NCI-H1417 (cell line): Measurements from ENCODE around the gene PAFAH1B2.
"Not testable (repeated sequence)": the region's sequence is repeated elsewhere in the genome, so short reads cannot be mapped to it uniquely, and the experiment has no call there.

Source experiments
- DNase-seq, 3 experiments: peaks; one replicate each; lab custom pipeline; 2025; lab: John Stamatoyannopoulos, UW

PAFAH1B2 gene

DNA sequence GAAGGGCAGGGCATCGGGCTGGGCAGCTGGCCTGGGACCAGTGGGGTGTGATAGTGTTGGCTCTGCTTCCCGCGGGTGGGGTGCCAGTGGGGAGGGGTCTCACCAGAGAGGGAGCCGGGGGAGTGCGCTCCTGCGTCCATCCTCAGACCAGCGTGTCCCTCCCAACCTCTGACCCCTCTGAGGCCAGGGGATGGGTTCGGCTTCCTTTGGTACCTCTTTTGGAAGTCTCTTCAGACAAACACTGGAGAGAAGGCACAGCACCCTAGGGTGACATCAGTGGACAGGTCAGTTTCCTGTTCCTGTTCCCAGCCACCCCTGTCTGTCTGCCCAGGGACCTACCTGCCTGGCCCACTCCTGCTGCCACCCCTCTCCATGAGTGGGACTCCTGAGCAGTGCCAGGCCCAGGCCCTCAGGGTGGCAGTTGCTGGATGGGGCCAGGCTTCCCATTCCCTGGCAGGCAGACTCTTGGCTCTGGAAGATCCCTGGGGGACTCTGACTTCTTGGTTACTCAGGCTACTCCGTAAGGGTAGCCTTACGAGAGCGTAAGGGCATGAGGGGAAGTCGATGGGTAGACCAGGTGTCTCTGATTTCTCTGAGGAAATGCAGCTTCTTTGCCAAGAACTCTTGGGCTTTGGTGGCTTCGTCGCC is 57.7 kb downstream of the PAFAH1B2 start:
- no peak for DNase-seq

DNA sequence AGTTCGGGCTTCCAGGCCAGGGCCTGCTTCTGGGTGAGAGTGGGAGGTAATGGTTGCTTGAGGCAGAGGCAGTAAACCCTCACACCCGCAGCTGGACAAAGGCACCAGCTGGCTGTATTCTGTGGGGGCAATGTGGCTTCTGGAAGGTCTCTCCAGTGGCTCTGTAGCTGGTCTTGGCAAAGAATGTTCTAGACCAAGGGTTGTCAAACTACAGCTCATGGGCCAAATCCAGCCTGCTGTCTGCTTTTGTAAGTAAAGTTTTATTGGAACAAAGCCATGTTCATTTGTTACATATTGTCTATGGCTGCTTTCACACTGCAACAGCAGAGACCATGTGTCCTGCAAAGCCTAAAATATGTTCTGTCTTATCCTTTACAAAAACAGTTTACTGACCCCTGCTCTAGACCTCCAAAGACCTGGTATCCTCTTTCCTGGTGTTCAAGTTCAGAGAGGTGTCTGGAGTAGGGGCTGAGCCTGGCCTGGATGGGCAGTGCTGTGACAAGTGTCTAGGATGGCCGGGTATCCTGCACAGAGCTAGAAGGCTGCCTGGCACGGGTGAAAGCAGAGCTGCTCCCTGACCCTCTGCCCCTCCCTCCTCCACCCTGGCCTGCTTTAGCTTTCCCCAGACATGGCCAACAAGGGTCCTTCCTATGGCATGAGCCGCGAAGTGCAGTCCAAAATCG is 58.4 kb downstream of the PAFAH1B2 start:
- DNase-seq, result no peak

- DNase-seq, result no peak
These were observed 59.0 kb downstream of the PAFAH1B2 start for GRCh38 chr11:117203069-117203407.

DNA sequence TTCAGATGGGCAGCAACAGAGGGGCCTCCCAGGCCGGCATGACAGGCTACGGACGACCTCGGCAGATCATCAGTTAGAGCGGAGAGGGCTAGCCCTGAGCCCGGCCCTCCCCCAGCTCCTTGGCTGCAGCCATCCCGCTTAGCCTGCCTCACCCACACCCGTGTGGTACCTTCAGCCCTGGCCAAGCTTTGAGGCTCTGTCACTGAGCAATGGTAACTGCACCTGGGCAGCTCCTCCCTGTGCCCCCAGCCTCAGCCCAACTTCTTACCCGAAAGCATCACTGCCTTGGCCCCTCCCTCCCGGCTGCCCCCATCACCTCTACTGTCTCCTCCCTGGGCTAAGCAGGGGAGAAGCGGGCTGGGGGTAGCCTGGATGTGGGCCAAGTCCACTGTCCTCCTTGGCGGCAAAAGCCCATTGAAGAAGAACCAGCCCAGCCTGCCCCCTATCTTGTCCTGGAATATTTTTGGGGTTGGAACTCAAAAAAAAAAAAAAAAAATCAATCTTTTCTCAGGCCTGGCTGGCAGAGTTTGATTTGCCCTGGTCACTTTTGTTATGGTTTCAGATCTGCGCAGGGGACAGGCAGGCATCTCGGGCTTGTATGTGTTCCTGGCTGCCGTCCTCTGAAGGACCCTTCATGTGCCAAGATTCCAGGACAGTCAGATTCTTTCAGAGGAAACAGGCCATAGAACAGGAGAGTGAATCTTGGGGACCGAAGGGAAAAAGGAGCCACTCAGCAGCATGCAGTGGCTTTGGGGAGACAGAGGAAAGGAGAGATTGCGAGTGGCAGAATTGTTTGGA is 60.4 kb downstream of the PAFAH1B2 start:
- no peak for DNase-seq

- DNase-seq, result no peak
These were observed 61.2 kb downstream of the PAFAH1B2 start for GRCh38 chr11:117205211-117205818.

- DNase-seq, result not testable (repeated sequence)
These were observed 62.0 kb downstream of the PAFAH1B2 start for GRCh38 chr11:117206111-117206510.

DNA sequence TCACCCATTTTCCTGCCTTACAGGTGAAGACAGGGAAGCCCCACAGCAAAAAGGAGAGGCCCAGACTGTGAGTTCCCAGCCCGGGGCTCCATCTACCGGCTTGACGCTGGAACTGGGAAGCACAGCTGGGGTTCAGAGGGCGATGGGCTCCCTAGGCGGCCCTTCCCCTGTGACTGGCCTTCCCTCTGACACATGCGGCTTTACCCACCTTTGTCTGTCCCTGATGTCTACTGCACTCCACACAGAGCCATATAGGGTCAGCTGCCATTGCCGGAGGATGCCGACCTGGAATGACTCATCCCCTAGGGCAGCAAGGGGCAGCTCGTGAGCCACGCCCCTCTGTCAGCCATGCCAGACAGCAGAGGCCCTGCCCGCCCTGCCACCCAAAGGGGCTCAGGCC is 62.8 kb downstream of the PAFAH1B2 start:
- DNase-seq, result not testable (repeated sequence)

DNA sequence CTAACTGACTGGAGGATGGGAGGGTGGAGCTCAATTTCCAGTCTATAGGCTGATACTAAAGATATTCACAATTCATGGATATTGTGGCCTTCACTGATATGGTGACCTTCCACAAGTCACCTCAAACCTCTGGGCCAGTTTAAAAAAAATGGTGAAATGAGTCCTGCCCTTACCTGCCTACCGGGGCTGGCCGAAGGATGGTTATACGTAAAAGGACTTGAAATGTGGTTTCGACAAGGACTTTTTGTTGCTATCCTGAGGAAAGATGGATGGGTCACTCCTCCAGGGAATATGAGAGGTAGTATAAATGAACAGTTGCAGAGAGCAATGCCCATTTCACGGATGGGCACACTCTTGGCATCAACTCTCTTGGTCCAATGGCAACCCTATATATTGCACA is 63.4 kb downstream of the PAFAH1B2 start:
- DNase-seq, result not testable (repeated sequence)

- not testable (repeated sequence) for DNase-seq
These were observed 64.6 kb downstream of the PAFAH1B2 start for GRCh38 chr11:117208710-117209109.

GRCh38 chr11:117209351-117210125 is 65.5 kb downstream of the PAFAH1B2 start:
- not testable (repeated sequence) for DNase-seq

DNA sequence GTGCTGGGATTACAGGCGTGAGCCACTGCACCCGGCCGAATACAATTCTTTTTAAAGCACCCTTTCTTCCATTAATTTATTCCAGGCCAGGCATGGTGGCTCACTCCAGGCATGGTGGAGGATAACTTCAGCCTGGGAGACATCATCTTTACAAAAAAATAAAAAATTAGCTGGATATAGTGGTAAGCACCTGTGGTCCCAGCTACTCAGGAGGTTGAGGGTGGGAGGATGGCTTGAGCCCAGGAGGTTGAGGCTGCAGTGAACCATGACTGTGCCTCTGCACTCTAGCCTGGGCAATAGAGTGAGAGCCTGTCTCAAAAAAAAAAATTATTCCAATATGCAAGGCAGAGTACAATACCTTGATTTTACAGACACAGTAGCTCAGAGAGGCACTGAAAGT is 66.5 kb downstream of the PAFAH1B2 start:
- DNase-seq, result no peak

DNA sequence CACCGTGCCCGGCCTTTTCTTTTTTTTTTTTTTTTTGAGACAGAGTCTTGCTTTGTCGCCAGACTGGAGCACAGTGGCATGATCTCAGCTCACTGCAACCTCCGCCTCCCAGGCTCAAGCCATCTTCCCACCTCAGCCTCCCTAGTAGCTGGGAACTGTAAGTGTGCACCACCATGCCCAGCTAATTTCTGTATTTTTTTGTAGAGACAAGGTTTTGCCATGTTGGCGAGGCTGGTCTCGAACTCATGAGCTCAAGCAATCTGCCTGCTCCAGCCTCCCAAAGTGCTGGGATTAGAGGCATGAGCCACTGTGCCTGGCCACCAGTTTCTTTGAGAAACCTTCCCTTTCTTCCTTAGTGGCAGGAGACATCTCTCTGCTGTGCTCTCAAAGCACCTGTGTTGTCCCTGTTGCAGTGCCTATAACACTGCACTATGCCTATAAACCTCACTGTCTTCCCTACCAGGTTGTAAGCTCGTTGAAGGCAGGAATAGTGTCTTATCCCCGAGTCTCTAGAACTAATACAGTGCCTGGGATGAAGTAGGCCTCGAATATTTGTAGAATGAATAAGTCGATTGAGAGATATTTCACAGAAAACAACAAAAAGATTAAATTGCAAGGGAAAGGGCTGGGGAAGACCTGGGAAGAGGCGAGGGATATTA is 68.7 kb downstream of the PAFAH1B2 start:
- DNase-seq, result no peak

DNA sequence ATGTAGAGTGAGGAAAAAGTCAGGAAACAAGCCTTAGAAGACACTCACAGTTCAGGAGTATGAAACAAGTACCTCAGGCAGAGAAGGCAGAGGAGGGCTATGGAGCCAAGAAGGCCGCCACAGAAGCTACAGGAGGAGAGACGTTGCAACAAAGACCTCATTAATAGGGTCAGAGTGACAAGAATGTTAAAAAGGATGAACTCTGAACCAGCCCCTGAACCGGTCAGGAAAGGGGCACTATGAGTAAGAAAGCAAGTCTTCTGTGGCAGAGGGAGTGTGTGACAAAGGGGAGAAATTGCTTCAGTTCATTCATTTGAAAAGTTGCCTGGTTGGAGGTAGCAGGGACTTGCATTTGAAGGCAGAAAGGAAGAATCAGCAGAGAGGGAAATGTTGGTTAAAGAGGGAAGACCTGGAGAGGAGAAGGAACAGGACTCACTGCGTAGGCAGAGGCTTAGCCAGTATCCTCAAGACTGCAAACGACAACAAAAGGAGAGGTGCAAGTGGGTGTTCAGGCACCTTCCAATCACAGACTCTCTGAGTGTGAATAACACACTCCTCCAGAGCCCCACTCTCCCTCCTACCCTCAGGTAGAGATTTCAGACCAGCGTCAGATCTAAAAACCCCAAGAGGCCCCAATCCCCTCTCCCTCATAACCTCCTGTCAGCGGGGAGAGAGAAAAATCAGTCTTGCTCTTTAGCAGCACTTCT is 70.5 kb downstream of the PAFAH1B2 start:
- DNase-seq, result no peak

GRCh38 chr11:117217141-117218084 is 73.3 kb downstream of the PAFAH1B2 start:
- DNase-seq, result no peak

DNA sequence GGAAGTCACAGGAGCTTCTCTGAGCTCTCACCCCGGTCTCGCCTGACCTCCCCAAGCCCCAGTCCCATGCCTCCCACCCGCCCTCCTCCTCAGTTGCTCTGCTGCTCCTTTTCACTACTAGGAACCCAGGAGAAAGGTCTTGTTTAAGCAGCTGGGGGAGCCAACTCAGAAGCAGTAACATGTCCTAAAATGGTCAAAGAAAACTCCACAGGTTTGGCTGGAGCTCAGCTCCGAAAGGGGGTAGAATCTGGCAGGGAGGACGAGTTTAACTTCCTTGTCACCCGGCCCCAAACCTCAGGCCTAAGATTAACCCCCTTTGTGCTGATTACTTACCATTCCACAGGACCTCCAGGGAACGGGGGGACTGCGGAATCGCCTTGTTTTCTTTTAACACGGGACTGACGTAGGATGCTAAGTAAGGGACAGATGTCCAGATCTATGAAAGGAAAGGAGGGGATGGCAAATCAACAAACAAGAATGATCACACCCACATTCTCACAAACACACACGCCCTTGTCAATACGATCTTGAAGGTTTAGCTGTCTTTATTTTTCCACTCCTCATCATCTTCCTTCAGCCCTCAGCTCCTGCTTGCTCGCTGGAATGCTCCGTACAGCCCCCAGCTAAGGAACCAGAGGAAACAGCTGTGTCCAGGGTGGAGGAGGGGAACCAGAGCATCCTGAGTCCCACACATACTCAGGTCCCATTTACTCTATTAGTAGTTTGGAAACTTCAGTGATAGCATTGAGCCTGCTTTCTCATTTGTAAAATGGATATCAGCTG is 74.2 kb downstream of the PAFAH1B2 start:
- no peak for DNase-seq

- no peak for DNase-seq
These were observed 74.9 kb downstream of the PAFAH1B2 start for GRCh38 chr11:117219001-117219400.

DNA sequence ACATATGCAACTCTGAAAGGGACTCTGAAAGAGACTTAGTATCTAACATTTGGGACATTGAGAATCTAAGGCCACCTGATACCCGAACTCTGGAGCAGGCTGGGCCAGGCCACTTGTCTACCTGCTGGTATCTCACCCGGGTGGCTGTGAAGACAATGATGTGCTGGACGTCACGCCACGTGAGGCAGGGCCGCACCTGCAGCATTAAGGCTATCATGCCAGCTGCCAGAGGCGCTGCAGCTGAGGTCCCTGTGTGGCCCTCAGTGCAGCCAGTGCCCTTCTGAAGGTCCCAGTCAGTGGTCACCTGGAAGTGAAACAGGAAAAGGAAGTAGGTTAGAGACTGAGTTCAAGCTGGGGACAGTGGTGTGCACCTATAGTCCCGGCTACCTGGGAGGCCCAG is 75.4 kb downstream of the PAFAH1B2 start:
- no peak for DNase-seq

- no peak for DNase-seq
These were observed 75.9 kb downstream of the PAFAH1B2 start for GRCh38 chr11:117219995-117220394.

GRCh38 chr11:117220568-117220967 is 76.5 kb downstream of the PAFAH1B2 start:
- DNase-seq, result no peak
